NCI-H2171 treated with DMSO at 0.1 percent for 48 hours (cell line): ENCODE results near the gene KIF16B.
"Not testable (repeated sequence)": the region's sequence is repeated elsewhere in the genome, so short reads cannot be mapped to it uniquely, and the experiment has no call there.

Source experiments
- DNase-seq: peaks from one replicate; lab custom pipeline; 2025; lab: John Stamatoyannopoulos, UW

The KIF16B gene, protein sequence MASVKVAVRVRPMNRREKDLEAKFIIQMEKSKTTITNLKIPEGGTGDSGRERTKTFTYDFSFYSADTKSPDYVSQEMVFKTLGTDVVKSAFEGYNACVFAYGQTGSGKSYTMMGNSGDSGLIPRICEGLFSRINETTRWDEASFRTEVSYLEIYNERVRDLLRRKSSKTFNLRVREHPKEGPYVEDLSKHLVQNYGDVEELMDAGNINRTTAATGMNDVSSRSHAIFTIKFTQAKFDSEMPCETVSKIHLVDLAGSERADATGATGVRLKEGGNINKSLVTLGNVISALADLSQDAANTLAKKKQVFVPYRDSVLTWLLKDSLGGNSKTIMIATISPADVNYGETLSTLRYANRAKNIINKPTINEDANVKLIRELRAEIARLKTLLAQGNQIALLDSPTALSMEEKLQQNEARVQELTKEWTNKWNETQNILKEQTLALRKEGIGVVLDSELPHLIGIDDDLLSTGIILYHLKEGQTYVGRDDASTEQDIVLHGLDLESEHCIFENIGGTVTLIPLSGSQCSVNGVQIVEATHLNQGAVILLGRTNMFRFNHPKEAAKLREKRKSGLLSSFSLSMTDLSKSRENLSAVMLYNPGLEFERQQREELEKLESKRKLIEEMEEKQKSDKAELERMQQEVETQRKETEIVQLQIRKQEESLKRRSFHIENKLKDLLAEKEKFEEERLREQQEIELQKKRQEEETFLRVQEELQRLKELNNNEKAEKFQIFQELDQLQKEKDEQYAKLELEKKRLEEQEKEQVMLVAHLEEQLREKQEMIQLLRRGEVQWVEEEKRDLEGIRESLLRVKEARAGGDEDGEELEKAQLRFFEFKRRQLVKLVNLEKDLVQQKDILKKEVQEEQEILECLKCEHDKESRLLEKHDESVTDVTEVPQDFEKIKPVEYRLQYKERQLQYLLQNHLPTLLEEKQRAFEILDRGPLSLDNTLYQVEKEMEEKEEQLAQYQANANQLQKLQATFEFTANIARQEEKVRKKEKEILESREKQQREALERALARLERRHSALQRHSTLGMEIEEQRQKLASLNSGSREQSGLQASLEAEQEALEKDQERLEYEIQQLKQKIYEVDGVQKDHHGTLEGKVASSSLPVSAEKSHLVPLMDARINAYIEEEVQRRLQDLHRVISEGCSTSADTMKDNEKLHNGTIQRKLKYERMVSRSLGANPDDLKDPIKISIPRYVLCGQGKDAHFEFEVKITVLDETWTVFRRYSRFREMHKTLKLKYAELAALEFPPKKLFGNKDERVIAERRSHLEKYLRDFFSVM (N-terminal part only)

GRCh38 chr20:16573001-16573965 lies at the start of gene KIF16B:
TSS of gene KIF16B (minus strand) at chr20:16573448. CDS start at chr20:16573275, 173 bp downstream.
- peak; percentile 90 for DNase-seq

- no peak for DNase-seq
Measured at GRCh38 chr20:16622501-16622900, 49.3 kb upstream of the KIF16B start.

- DNase-seq: no peak
Measured at GRCh38 chr20:16621435-16622141, 48.3 kb upstream of the KIF16B start.

GRCh38 chr20:16620961-16621360 lies 47.7 kb upstream of the KIF16B start:
- no peak for DNase-seq

DNA sequence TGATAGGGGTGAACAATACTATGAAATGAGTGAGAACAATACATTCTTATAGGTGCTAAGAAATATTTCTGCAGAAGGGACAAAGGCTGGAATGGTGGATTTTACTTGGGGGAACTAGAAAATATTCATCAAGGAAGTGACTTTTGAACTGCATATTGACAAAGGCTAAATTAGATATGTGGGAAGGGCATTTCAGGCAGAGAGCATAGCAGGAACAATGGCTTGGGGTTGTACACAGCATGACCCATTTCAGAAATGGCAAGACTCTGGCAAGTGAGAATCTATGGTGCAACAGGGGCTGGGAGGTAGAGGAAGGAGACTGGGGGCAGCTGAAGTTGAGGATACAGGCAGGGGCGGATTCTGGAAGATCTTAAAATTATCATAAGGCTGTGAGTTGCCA lies 46.7 kb upstream of the KIF16B start:
- DNase-seq: no peak

GRCh38 chr20:16617056-16617455 lies 43.8 kb upstream of the KIF16B start:
- DNase-seq: no peak

GRCh38 chr20:16616317-16616716 lies 43.1 kb upstream of the KIF16B start:
- no peak for DNase-seq

DNA sequence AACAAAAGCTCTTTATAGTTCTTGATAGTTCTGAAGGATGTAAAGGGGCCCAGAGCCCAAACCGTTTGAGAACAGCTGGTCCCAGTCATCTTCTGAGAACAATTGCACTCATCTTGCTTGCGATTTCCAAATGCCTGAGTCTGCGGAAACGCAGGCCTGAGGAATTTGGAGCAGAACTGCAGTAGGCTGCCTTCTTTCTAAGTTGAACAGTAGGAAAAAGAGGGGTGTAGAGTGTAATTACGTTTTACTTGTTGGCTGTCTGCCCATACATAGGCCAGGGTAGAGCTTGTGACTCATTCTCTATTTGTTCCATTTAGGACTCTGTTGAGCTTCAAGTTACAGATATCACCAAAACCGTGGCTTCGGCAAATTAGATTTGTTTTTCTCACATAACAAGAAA lies 42.0 kb upstream of the KIF16B start:
- peak; percentile 26 for DNase-seq

- no peak for DNase-seq
Measured at GRCh38 chr20:16613954-16614353, 40.7 kb upstream of the KIF16B start.

DNA sequence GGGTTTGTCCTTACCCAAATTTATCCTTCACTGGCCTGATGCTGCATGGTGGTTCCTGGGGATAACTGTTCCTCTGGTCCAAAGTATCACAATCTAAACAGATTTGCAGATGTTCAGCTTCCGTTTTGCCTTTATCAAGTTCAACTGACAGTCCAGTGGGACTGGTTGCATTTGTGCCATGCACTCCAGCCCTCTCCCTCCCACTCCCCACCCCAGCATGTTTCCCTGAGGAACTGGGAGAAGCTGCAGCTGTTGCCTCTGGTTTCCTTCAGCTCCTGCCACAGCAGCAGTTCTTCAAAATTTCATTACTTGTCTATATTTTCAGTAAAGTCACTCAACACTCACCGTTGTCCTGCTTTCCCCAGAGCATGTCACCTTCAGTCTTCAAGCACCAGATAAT lies 39.5 kb upstream of the KIF16B start:
- no peak for DNase-seq

- no peak for DNase-seq
Measured at GRCh38 chr20:16611817-16612216, 38.6 kb upstream of the KIF16B start.

GRCh38 chr20:16609066-16609465 lies 35.8 kb upstream of the KIF16B start:
- no peak for DNase-seq

DNA sequence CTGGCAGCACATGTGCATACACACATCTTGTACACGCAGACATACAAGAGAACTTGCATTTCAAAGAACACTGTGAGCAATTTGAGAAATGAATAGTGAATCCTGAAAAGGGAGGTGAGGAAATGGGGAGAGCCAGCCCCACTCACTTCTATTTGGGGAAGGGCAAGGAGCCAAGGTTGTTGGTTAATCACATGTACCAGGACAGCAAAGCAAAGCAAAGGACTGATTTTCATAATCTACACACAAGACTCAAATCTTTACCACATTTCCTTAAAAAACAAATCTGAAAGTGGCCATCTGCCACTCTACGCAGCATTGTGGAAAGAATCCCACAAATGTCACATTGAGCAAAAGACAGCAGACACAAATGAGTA lies 35.0 kb upstream of the KIF16B start:
- no peak for DNase-seq

- no peak for DNase-seq
Measured at GRCh38 chr20:16607364-16608276, 34.4 kb upstream of the KIF16B start.

DNA sequence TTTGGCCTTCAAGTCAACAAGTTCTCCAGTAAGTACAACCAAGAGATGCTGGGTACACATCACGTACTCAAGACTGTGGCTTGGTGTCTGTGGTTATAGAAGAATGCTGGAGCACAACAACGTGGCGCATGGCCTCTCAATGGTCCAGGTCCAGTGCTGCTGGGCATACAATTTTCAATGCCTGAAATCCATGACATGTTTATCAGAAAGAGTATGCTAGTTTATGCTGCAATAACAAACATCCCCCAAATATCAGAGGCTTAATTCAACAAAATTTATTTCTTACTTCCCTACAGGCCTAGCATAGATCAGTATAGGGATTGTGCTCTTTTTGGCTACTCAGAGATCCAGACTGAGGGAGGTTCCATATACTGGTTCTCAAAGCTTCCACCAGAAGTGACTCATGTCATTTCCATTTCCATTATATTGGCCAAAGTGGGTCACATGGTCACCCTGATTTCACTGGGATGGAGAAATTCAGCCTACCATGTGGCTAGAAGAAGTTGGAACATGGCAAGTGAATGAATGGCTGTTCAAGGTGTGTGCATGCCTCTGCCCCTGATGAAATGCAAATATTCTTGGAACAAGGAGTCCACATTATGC lies 33.3 kb upstream of the KIF16B start:
- DNase-seq: no peak

DNA sequence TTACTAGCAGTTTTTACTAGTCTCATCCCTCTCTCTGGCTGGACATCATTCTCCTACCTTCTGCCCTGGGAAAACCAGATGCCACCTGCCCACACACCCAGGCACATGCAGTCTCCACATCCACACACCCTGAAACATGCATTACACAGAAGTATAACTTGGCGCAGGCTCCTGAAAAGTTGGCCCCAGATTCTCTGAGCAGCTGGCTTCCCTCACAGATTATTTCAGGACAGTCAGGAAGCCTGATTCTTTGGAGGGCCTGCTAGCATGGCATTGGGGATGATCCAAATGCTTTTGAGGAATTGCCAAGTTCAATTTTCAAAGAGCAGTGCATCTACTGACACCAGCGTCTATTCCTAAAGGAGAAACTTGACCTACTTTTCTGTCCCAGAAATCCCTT lies 27.8 kb upstream of the KIF16B start:
- peak; percentile 23 for DNase-seq

- peak; percentile 74 for DNase-seq
Measured at GRCh38 chr20:16599257-16599656, 26.0 kb upstream of the KIF16B start.

GRCh38 chr20:16596991-16597390 lies 23.7 kb upstream of the KIF16B start:
- no peak for DNase-seq

DNA sequence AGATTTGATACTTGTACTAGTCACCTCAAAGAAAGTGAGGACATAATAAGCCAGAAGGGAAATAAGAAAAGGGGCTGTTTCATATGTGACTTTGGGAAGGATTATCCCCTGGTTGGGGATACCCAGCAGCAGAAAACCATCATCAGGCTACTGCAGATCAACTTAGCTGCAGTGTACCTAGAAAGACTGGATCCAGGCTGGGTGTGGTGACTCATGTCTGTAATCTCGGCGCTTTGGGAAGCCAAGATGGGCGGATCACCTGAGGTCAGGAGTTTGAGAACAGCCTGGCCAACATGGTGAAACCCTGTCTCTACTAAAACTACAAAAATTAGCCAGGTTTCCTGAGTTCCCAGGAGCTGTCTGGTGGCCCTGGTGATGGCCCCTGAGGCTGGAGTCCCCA lies 23.2 kb upstream of the KIF16B start:
- DNase-seq: not testable (repeated sequence)
